GM21390 (cell line): ENCODE measurements around the gene DMBX1.
A peak's percentile ranks its signal among the peaks of the same experiment; 100 is the strongest.

Source experiments
- ATAC-seq: cut with Tn5 transposase; IDR thresholded peaks from one replicate; pipeline ENCODE4 v1.9.1; 2021; ENCODE audit not compliant: unreplicated experiment

DMBX1 gene

DNA sequence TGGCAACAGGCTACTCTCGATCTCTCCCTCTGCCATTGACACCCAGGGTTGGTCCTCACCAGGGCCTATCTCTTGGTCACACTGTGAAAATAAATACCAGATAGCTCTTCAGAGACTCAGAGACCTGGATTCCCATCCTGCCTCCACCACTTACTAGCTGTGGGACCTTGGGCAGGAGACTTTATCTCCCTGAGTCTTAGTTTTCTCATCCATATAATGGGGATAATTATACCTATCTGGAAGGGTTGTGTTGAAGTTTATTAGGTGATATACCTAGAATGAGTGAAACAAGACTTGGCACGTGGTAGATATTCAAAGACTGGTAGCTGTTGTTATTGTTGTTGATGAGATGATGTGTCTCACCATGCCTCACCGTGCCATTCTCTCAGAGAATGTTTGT is 7.4 kb downstream of the DMBX1 start:
- no peak for ATAC-seq

DNA sequence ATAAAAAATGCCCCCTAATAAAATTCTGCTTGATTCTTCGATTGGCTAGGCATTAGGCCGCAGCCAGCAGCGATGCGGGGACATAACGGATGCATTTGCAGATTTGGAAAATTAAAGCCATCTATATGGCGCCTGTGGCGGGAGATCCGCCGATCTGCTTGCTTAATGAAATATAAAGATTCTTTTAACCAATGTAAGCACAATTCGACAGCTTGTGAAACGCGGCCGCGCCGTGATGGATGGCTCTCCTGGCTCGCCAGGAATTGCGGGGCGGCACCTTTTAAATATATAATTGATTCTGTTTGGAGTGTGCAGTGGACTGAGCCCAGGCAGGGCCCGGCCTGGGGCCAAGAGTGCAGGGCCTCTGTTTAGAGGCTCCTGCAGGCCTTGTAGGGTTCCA is 8.0 kb downstream of the DMBX1 start:
- ATAC-seq, result no peak

DNA sequence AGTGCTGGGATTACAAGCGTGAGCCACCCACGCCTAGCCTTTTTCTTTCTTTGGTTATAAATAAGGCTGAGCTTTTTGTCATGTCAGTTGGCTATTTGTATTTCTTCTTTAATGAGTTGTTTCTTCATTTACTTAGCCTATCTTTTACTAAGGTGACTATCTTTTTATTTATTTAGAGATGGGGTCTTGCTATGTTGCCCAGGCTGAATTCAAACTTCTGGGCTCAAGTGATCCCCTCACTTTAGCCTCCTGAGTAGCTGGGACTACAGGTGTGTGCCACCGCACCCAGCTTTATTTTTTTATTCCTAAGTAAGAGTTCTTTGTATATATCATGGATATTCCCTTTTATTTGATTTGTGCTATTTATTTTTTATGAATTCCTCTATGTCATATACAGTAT is 11.9 kb downstream of the DMBX1 start:
- no peak for ATAC-seq

DNA sequence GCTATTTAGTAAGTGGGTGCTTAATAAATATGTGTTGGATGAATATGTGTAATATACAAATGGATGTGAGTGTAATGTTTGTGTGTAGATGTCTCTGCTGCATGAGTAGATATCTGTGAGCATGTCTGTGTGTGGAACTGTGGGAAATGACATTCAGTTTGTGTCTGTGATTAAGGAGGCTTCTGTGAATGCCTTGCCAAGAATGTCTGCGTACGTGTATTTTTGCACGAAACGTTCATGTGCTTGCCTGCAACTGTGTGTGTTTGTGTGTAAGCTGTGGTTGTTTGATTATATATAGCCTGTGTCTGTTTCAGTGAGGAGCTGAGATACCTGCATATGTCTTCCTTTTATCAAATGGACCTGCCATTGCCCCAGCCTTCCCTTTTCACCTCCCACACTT is 13.8 kb downstream of the DMBX1 start:
- ATAC-seq, result no peak

DNA sequence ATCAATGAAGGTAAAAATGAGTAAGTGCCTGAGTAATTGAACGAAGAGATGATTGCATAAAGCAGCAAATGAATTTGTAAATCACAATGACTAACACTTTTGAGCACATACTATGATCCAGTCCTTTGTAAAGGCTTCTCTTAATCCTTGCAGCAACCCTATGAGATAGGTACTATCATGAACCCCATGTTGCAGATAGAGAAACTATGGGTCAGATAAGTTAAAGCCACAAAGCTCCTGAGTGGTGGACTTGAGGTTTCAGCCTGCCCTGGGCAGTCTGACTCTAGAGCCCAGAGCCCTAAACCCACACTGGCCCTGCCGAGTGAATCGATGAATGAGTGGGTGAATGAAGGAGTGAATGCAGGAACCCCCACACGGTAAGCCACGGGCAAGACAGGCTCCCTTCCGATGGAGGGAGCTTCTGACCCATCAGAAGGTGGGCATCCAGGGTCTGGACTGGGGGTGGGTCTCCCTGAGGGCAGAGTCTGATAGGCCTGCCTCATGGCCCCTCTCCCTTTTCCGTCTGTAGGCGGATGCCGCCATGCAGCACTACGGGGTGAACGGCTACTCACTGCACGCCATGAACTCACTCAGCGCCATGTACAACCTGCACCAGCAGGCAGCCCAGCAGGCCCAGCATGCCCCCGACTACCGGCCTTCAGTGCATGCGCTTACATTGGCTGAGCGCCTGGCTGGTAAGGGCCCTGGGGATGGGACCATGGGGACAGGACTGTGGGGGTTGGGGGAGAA is 17.0 kb downstream of the DMBX1 start:
- no peak for ATAC-seq

DNA sequence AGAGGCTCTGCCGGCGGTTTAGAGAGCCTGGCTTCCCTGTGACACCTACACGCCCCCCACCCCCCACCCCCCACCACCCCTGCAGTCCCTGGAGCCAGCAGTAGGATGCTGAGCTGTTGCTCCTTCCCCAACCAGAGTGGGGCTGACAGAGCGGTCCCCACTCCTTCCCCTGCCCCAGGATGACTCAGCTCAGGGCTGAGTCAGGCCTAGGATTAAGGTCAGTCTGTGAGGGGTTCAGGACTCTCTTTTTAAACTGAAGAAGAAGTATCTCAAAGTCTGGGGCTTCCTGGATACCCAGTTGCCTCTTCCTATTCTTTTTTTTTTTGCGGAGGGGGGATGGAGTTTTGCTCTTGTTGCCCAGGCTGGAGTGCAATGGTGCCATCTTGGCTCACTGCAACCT is 19.1 kb downstream of the DMBX1 start:
- no peak for ATAC-seq

DNA sequence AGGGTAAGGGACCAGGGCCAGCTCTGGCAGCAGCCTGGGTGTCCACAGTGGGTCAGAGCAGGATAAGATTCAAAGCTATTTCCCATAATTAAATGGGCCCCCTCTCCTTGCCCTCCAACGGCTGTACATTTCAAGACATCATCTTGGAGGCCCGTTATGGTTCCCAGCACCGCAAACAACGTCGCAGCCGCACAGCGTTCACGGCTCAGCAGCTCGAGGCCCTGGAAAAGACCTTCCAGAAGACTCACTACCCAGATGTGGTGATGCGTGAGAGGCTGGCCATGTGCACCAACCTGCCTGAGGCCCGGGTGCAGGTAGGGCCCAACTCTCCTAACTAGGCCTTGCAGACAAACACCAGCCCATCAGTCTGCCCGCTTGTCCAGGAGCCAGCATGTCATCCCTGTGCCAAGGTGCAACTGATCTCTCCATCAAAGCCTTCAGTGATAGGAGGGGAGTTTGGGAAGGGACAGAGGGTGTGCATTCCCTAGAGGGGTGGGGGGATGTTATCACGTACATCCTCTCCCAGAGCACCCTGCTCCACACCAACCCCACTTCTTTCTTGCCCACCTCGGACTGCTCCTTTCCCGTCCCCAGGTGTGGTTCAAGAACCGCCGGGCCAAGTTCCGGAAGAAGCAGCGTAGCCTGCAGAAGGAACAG is 20.8 kb downstream of the DMBX1 start:
- no peak for ATAC-seq

DNA sequence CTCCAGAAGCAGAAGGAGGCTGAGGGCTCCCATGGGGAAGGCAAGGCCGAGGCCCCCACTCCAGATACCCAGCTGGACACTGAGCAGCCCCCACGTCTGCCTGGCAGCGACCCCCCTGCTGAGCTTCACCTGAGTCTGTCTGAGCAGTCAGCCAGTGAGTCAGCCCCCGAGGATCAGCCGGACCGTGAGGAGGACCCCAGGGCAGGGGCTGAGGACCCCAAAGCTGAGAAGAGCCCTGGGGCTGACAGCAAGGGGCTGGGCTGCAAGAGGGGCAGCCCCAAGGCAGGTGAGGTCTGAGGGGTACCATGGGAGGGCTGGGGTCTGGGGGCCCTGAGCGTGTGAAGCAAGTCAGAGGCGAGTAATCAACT is 21.3 kb downstream of the DMBX1 start:
- ATAC-seq, result no peak

DNA sequence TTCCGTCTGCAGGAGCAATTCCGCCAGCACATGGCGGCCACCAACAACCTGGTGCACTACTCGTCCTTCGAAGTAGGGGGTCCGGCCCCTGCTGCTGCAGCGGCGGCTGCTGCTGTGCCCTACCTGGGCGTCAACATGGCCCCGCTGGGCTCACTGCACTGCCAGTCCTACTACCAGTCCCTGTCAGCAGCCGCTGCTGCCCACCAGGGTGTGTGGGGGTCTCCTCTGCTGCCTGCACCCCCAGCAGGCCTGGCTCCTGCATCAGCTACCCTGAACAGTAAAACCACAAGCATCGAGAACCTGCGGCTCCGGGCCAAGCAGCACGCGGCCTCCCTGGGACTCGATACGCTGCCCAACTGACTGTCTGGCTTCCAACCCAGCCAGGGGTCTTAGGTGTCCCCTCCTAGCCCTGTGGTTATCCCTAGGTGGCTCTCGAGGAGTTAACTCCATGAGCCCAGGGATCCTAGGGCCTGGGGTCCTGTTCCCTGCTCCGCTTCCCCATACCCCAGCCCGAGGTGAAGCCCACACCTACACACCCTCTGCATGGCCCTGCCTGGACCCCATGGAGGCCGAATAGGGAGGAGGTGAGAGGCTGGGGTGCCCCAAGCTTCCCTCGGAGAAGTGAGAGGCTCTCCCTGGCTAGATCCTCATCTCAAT is 22.6 kb downstream of the DMBX1 start:
- no peak for ATAC-seq

DNA sequence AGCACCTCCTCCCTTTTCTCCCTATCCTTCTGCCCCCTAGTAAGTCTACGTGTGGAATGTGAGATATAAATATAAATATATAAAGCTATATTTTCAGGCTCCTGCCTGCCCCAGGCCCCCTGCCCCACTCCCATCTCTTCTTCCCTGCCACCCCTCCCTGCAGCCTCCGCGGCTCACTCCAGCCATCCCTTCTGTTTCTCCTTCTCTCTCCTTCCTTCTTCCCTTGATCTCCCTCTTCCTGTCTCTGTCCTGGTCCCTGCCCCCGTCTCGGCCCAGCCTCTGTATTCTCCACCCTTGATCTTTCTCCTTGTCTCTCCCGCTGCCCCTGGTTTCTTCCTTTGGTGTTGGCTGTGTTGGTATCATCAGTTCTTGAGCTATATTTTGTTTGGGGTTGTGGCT is 23.2 kb downstream of the DMBX1 start:
- no peak for ATAC-seq

DNA sequence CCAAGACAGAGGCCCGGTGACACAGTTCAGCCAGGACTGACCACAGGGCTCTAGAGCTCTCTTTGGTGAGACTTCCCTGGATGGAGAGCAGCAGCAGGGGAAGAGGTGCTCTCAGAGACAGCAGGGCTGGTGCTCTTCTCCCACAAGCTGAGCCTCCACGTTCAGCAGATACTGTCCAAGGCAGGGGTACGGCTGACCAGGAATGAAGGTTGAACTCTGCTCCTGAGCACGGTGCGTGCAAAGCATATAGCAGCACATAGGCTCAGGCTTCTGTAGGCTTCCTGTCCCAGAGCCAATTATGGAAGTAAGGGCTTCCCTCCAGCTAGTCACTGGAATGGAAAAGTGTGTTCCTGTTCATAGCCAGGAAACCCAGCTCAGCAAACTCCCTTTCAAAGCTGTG is 23.9 kb downstream of the DMBX1 start:
- no peak for ATAC-seq

DNA sequence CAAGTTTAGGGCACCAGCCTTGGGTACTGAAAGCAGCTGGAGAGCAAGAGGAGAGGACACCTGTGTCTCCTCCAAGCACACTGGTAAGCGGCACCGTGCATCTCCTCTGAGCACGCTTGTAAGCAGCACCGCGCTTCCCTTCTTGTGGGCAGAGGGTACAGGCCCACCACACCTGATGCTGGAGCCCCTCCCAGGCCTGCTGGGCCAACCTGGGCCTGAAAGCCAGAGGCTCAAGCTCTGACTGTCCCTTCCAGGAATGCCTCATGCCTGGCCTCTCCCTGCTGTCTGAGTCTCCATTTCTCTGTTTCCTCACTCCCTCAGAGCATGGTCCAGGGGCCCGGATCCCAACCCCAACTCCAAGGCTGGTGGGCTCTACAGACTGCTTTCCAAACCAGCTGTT is 25.9 kb downstream of the DMBX1 start:
- no peak for ATAC-seq

DNA sequence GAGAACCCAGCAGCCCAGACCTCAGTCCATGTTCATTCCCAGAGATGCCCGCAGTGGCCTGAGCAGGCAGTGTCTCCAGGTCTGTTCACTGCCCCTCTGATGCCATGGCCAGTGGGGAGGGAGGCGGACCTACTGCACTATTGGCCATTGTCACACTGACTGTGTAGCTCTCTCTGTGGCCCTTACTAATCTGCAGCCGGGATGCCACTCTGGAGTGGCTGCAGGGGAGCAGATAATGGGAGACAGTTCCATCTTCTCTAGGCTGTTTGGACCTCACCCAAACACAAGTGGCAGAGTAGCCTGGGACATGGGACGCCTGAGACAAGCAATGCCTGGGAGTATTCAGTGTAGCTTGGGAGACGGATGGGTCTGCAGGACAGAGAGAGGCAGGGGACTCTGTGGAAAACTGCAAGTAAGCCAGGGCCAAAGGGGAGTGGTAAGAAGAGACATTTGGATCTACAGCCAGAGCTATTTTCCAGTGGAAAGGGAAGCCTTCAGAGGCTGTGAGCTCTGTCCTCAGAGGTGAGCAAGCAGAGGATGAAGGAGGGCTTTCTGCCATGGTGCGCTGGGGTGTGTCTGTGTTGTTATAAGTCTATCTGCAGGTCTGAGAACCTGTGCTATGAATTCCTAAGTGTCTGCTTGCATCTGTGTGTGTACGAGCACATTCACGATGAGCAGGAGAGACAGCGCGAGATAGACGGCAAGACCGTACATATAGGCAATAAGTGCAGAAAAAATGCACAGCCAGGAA is 26.7 kb downstream of the DMBX1 start:
- no peak for ATAC-seq

DNA sequence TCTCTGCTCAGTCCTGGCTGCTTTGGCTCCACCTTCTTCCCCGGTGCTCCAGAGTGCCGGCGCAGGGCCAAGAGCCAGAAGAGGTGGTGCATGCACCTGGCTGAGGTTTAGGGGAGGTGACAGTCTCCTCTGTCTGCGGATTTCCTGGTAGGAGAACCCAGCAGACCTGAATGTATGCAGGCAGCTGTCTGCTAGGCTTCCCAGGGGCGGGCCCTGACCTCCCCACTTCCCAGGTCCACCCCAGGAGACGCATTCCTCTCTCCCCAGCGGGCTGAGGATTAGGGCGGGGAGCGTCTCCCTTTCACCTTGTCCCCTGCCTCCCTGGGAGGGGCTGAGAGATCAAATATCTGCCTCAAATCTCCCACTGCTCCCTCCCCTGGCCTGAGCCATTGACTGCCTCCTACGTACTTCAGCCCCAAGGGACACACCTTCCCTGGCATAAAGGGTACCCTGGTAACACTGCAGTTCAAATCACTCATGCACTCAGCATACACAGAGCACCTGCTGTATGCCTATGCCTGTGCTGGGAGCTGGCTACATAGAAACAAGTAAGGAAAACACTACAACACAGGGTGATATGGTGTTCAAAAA is 27.5 kb downstream of the DMBX1 start:
- ATAC-seq, result no peak

DNA sequence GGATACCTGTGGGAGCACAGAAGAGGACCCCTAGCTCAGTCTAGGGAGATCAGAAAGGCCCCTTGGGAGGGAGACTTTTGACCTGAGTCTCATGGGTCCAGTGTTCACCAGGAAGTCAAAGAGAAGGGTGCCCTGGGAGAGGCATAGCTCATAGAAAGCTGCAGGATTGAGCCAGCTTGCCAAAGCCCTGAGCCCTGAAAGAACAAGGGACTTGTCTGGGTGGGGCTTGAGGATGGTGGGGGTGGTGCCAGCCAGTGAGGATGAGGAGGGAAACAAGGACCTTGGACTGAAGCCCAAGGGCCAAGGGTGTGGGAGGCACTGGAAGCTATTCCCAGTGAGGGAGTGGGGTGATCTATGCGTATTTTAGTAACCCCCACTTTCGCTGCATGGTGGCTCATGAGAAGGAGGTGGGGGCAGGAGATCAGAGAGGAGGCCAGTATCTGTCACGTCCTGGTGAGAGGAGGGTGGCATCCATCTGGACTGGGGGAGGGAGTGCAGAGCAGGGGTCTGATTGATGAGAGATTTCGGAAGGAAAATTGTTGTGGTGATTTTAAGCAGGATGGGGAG is 28.4 kb downstream of the DMBX1 start:
- ATAC-seq, result no peak

DNA sequence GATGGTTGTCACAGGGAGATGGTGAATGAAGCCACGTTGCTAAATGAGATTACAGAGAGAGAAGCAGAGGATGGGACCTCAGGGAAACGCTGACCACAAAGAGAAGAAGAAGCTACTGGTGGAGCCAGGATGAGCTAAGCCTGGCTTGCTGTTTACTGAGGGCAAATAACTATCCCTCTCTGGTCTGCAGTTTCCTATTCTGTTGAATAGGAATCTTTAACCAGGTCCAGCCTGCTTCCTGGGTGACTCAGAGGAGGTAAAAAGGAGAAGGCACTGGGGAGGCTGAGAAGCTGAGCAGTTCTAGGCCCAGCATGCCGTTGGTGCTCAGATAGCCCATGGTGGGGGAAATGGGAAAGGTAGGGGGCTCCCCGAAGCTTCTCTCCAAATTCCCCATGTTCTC is 29.6 kb downstream of the DMBX1 start:
- ATAC-seq, result no peak

DNA sequence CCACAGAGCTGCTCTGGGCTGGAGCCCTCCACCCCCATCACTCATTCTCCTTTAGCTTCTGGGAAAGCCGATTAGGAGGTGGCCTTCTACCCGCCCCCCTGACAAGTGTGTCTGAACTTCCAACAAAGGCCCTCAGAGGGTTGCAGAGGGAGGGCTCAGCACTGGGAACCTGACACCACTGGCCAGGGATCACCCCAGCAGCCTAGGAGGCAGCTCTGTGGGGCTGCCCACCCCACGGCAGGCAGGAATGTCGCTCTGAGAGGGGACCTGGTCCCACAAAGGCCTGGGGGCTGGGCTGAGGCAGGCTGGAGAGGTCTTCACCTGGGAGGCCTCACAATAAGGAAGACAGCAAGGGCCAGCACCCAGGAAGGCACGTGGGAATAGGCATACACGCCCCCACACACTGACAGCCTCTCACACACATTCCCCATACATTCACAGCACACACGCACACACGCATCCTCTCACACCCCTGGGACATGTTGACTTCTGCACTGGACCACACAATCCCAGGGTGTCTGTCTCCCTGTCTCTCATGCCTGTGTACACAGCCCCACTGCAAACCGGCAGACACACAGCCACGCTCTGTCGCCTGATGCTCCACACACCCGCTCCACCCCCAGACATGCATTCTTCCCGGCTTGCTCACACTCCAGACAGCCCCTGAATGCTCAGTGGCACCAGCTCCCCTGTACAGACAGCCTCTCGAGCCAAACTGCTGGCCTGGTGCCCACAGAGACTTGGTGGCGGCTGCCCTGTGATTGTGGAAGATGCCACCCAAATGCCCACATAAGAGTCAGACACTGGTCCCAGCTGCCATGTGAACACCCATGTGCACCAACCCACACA is 30.7 kb downstream of the DMBX1 start:
- ATAC-seq, result no peak

DNA sequence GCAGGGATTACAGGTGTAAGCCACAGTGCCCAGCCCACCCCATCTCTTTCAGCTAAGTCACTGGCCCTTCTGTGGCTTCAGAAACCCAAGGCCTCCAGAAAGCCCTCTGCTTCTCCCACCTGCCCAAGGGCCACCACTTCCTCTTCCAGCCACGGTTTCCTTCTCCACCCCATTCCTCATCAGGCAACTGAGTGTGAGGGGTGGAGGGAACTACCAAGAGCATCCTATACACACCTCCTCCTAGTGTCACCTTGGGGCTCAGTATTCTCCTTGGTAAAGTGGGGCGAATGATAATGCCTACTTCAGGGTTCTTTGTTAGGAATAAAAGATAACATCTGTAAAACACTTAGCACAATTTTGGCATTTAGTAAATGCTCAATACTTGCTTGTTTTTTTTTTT is 31.8 kb downstream of the DMBX1 start:
- no peak for ATAC-seq

DNA sequence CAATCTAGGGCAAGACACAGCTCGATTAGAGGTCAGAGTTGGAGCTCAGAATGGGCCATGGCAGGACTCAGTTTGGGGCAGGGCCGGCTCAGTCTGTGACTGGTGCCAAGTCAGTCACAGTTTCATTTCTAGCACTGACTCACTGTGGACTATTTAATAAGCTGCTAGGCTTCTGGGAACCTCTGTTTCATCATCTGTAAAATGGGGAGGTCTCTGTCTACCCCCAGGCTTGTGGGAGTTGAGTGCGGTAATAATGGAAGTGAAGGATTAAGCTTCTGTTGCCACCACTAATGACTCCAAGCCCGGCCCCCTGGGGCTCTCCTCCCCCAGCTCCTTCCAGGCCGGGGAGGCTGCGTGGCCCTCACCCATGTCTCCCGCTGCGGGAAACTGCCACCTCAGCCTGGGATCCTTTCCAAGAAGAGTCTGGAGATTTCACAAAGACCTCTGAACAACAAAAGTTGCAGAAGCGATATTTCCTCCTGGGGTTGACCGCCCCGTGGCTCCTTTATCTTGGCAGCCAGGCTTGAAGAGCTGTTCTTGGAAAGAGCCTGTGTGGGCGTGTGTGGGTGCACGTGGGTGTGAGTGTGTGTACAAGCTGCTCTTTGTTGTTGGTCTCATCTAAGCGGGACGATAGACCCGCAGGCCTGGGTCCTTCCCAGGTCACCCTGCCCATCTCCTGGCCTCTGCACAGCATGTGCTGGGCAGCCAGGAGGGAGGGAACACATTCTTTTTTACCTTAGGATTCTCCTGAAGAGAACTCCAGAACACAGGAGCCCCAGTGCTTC is 32.7 kb downstream of the DMBX1 start:
- ATAC-seq, result peak; percentile 76
